ENCODE data around the gene ZNF761. TPM values are rescaled to one million over a fixed set of nuclear protein-coding genes. Genes with fewer than 3 reads are reported as not detected.
"Not testable (repeated sequence)": the region's sequence is repeated elsewhere in the genome, so short reads cannot be mapped to it uniquely, and the experiment has no call there.

ZNF761 gene
- total and polyA plus RNA-seq, 2 of the 13 experiments (the other 11 are each of a cell fraction or from before 2014, with no cell fraction given), result 11.6 to 16.2 TPM

- peak; percentile 75 for TF ChIP-seq MNT (IDR thresholded peaks at IDR 0.05)
These were observed 65.7 kb downstream of the ZNF761 start (continued) for GRCh38 chr19:53497311-53498023.

GRCh38 chr19:53498024-53498395, 66.2 kb downstream of the ZNF761 start:
- H3K79me2 ChIP-seq (ENCODE audit: insufficient read depth, low read length); POLR2A ChIA-PET; H2AFZ ChIP-seq (ENCODE audit: low read length); CTCF ChIA-PET (ENCODE audit: low intra/inter-chr PET ratio, low total read pairs); H3K27me3 ChIP-seq (ENCODE audit: control insufficient read depth in 1 of 2, insufficient read depth in 2 of 2, low read length in 2 of 2); H4K20me1 ChIP-seq (ENCODE audit: insufficient read depth, low read length); BruUV-seq (replicated peaks); FAIRE-seq; H3K9me3 ChIP-seq (ENCODE audit: low read length); intact Hi-C loops (cut with micrococcal nuclease; ENCODE audit: unreplicated experiment); H3K36me3 ChIP-seq (replicated peaks in 1 of 2; ENCODE audit: control insufficient read depth in 1 of 2, insufficient read depth in 2 of 2, low read length in 2 of 2); in situ Hi-C loops (cut with HindIII; ENCODE audit: extremely low pct_ligation_motif_present, low pct_unique_long_range_greater_than_20kb); DNase-seq (ENCODE audit: low spot score); ATAC-seq; TF ChIP-seq SOX13 (IDR thresholded peaks at IDR 0.05): not testable (repeated sequence)
- peak; percentile 46; the same call in 1 of the 2 replicates for TF ChIP-seq SOX5 (CRISPR knock-in tag; IDR thresholded peaks at IDR 0.05; ENCODE audit: borderline replicate concordance)
- peak in 1 of 2 experiments; percentile 27; a peak in 1 of 4 replicates for TF ChIP-seq SOX13 (CRISPR knock-in tag; conservative IDR thresholded peaks at IDR 0.05 in 1 of 2, IDR thresholded peaks at IDR 0.05 in 1 of 2)
- H3K4me3 ChIP-seq (replicated peaks in 1 of 3; ENCODE audit: insufficient read depth in 1 of 3, low read depth in 2 of 3, low read length in 3 of 3), result peak overlapping the region in 1 of 3 experiments; percentile 40; a peak in 1 of 6 replicates
- H3K27ac ChIP-seq (ENCODE audit: extremely low read length, insufficient read depth, low read length), result peak overlapping the region; percentile 73
- H3K4me1 ChIP-seq (ENCODE audit: insufficient read depth, low read length), result peaks cover 25% of the 10 kb centered on the region
- peak overlapping the region; percentile 60 for H3K4me2 ChIP-seq (ENCODE audit: low read depth, low read length)
- H3K9ac ChIP-seq (ENCODE audit: insufficient read depth, low read depth, low read length), result peak overlapping the region; percentile 46; the same call in 1 of the 2 replicates
- 32% methylated on average over 4 of the region's 4 CpGs for WGBS (ENCODE audit: low lambda C conversion rate)

- H3K27me3 ChIP-seq (ENCODE audit: control insufficient read depth in 1 of 2, insufficient read depth in 2 of 2, low read length in 2 of 2); FAIRE-seq; H3K79me2 ChIP-seq (ENCODE audit: insufficient read depth, low read length); BruUV-seq (replicated peaks); ATAC-seq; H3K27ac ChIP-seq (ENCODE audit: extremely low read length, insufficient read depth, low read length); intact Hi-C loops (cut with micrococcal nuclease; ENCODE audit: unreplicated experiment); H4K20me1 ChIP-seq (ENCODE audit: insufficient read depth, low read length); in situ Hi-C loops (cut with HindIII; ENCODE audit: extremely low pct_ligation_motif_present, low pct_unique_long_range_greater_than_20kb); CTCF ChIA-PET (ENCODE audit: low intra/inter-chr PET ratio, low total read pairs); DNase-seq (ENCODE audit: low spot score); H3K36me3 ChIP-seq (replicated peaks in 1 of 2; ENCODE audit: control insufficient read depth in 1 of 2, insufficient read depth in 2 of 2, low read length in 2 of 2); H2AFZ ChIP-seq (ENCODE audit: low read length); H3K9ac ChIP-seq (ENCODE audit: insufficient read depth, low read depth, low read length); H3K9me3 ChIP-seq (ENCODE audit: low read length): not testable (repeated sequence)
- peaks cover 50% of the 10 kb centered on the region for H3K4me1 ChIP-seq (ENCODE audit: insufficient read depth, low read length)
- POLR2A ChIA-PET, result interaction anchor here (1.1 kb wide), 1 partner anchor 72 kb away, joined by 5 read pairs; the partner anchor contains the start of gene ZNF761
- 51% methylated on average over 7 of the region's 7 CpGs for WGBS (ENCODE audit: low lambda C conversion rate)
- peak overlapping the region in 1 of 3 experiments; percentile 19; a peak in 1 of 6 replicates for H3K4me3 ChIP-seq (replicated peaks in 1 of 3; ENCODE audit: insufficient read depth in 1 of 3, low read depth in 2 of 3, low read length in 3 of 3)
- peak overlapping the region; percentile 33; the same call in 1 of the 2 replicates for H3K4me2 ChIP-seq (ENCODE audit: low read depth, low read length)
These were observed 71.4 kb downstream of the ZNF761 start for GRCh38 chr19:53503151-53503550.

Measured in HepG2 (cell line).